Tibial nerve (tissue), 4 donors: ENCODE results near the gene MINDY4. TPM values are rescaled to one million over a fixed set of nuclear protein-coding genes. Genes with fewer than 3 reads are reported as not detected.

Source experiments
- DNase-seq, 2 donors: peaks; one replicate each; pipeline ENCODE4 v3.0.0-alpha.2; 2019; ENCODE audit warnings: low spot score in 2 of 2
- H3K27ac ChIP-seq, 4 donors: fragments of 200-600 bp; sonication (generic) in 3 of 4; one replicate each; pipeline ENCODE4 v1.5.1; 2017 to 2019; ENCODE audit warnings: mild to moderate bottlenecking in 1 of 4
- H3K27me3 ChIP-seq, 2 donors: fragments of 200-600 bp; sonication (generic) in 1 of 2; one replicate each; pipeline versions ENCODE4 v1.5.1 to v1.6.0; 2017 to 2019
- H3K36me3 ChIP-seq, 3 donors: fragments of 200-600 bp; sonication (generic); one replicate each; pipeline ENCODE4 v1.5.1; 2018 to 2019
- H3K4me1 ChIP-seq, 4 donors: fragments of 200-600 bp; sonication (generic) in 3 of 4; one replicate each; pipeline ENCODE4 v1.5.1; 2017 to 2019
- H3K4me3 ChIP-seq, 4 donors: fragments of 200-600 bp; sonication (generic) in 3 of 4; one replicate each; pipeline ENCODE4 v1.5.1; 2017 to 2019; ENCODE audit warnings: mild to moderate bottlenecking in 1 of 4, moderate library complexity in 1 of 4
- H3K9me3 ChIP-seq, 4 donors: fragments of 200-600 bp; sonication (generic) in 3 of 4; one replicate each; pipeline ENCODE4 v1.5.1; 2017 to 2019
- CTCF ChIP-seq, 5 experiments: fragments of 200-600 bp in 3 of 5; fragments of 450-650 bp in 2 of 5; sonication (generic) in 3 of 5; IDR thresholded peaks; one replicate each; pipeline ENCODE4 v1.5.1; 2016 to 2019; ENCODE audit warnings: antibody characterized with exemption in 5 of 5, mild to moderate bottlenecking in 3 of 5, moderate library complexity in 2 of 5
- EP300 ChIP-seq, 2 donors: sonication (generic); formaldehyde crosslinking; IDR thresholded peaks; one replicate each; pipeline ENCODE4 v1.6.1; 2017; ENCODE audit warnings: antibody characterized with exemption in 2 of 2, mild to moderate bottlenecking in 1 of 2
- POLR2A ChIP-seq, 2 donors: fragments of 450-650 bp; IDR thresholded peaks; one replicate each; pipeline ENCODE4 v1.6.1; 2017; ENCODE audit warnings: antibody characterized with exemption in 2 of 2, mild to moderate bottlenecking in 2 of 2, moderate library complexity in 2 of 2
- WGBS, 2 donors: methylation state at CpG; one replicate each; pipeline ENCODE4 v1.1.5; 2018; 5-methylcytosine and 5-hydroxymethylcytosine counted together
- total RNA-seq, 4 donors: library from RNA; depleted of rRNA; stranded (reverse); fragments of >200 nt; gene quantifications; one replicate each; pipeline ENCODE4 v1.1.0, GENCODE V29; 2016

The MINDY4 gene
- total RNA-seq, 4 donors from 2014 or later, result 17.1 to 21.6 (median 19.9) TPM

- Histone ChIP-seq H3K4me1 (peaks cover 0 to 79% (median 25%) of the 10 kb centered on the region in 4 donors), H3K4me3 (no peak overlapping the region), H3K27ac (peak overlapping the region in 1 of 4 donors; percentile 57), H3K27me3 (no peaks in the 10 kb centered on the region), H3K36me3 (peaks cover 0 to 4% (median 0%) of the 10 kb centered on the region in 3 donors), H3K9me3 (no peaks in the 10 kb centered on the region)
- WGBS, 2 donors, result 61 to 76% methylated on average over 11 to 13 of the region's 13 CpGs
- TF ChIP-seq CTCF (IDR thresholded peaks at IDR 0.05) (no peak), EP300 (IDR thresholded peaks at IDR 0.05) (no peak), POLR2A (IDR thresholded peaks at IDR 0.05) (no peak)
- no peak for DNase-seq
These were observed 125.8 kb downstream of the MINDY4 start for GRCh38 chr7:30896783-30897637.

GRCh38 chr7:30897770-30898169 is 126.6 kb downstream of the MINDY4 start:
- no peaks in the 10 kb centered on the region for H3K9me3 ChIP-seq
- H3K4me1 ChIP-seq, result peaks cover 0 to 75% (median 25%) of the 10 kb centered on the region in 4 donors
- no peak for TF ChIP-seq CTCF (IDR thresholded peaks at IDR 0.05)
- no peak for TF ChIP-seq EP300 (IDR thresholded peaks at IDR 0.05)
- no peak for TF ChIP-seq POLR2A (IDR thresholded peaks at IDR 0.05)
- H3K27me3 ChIP-seq, result no peaks in the 10 kb centered on the region
- H3K4me3 ChIP-seq, result no peak overlapping the region
- H3K27ac ChIP-seq, result peak overlapping the region in 1 of 4 donors; percentile 57
- no peaks in the 10 kb centered on the region for H3K36me3 ChIP-seq
- WGBS, 2 donors, result 92 to 93% methylated on average over 2 of the region's 2 CpGs
- no peak for DNase-seq

GRCh38 chr7:30898411-30898810 is 127.2 kb downstream of the MINDY4 start:
- Histone ChIP-seq H3K4me3 (no peak overlapping the region), H3K27ac (peak overlapping the region in 1 of 4 donors; percentile 57), H3K9me3 (no peaks in the 10 kb centered on the region), H3K27me3 (no peaks in the 10 kb centered on the region), H3K36me3 (no peaks in the 10 kb centered on the region), H3K4me1 (peaks cover 0 to 69% (median 19%) of the 10 kb centered on the region in 4 donors)
- TF ChIP-seq EP300 (IDR thresholded peaks at IDR 0.05) (peak in 1 of 2 donors; percentile 55), POLR2A (IDR thresholded peaks at IDR 0.05) (no peak)
- no peak for DNase-seq
- 57 to 60% methylated on average over 12 of the region's 12 CpGs for WGBS, 2 donors

GRCh38 chr7:30899066-30899465 is 127.8 kb downstream of the MINDY4 start:
- Histone ChIP-seq H3K9me3 (no peaks in the 10 kb centered on the region), H3K36me3 (no peaks in the 10 kb centered on the region), H3K4me1 (peaks cover 0 to 62% (median 12%) of the 10 kb centered on the region in 4 donors), H3K27ac (peak overlapping the region in 1 of 4 donors; percentile 73), H3K4me3 (no peak overlapping the region), H3K27me3 (no peaks in the 10 kb centered on the region)
- TF ChIP-seq CTCF (IDR thresholded peaks at IDR 0.05) (no peak), POLR2A (IDR thresholded peaks at IDR 0.05) (no peak), EP300 (IDR thresholded peaks at IDR 0.05) (no peak)
- no peak for DNase-seq
- WGBS, 2 donors, result 98% methylated on average over 7 of the region's 7 CpGs

GRCh38 chr7:30899630-30900029 is 128.4 kb downstream of the MINDY4 start:
- H3K4me1 ChIP-seq, result peaks cover 0 to 61% (median 8%) of the 10 kb centered on the region in 4 donors
- 48 to 58% methylated on average over 4 to 6 of the region's 6 CpGs for WGBS, 2 donors
- DNase-seq, result no peak

More at GRCh38 chr7:30899630-30900029, 128.4 kb downstream of the MINDY4 start:
- Histone ChIP-seq H3K36me3 (no peaks in the 10 kb centered on the region), H3K9me3 (no peaks in the 10 kb centered on the region), H3K27ac (peak overlapping the region in 3 of 4 donors; percentile 12 to 73 (median 28)), H3K27me3 (no peaks in the 10 kb centered on the region), H3K4me3 (no peak overlapping the region)
- TF ChIP-seq POLR2A (IDR thresholded peaks at IDR 0.05), result no peak
- no peak for TF ChIP-seq EP300 (IDR thresholded peaks at IDR 0.05)
- no peak for TF ChIP-seq CTCF (IDR thresholded peaks at IDR 0.05)
